OCI-LY3 (cell line): ENCODE measurements around the gene AKAP8L.
"Not testable (repeated sequence)": the region's sequence is repeated elsewhere in the genome, so short reads cannot be mapped to it uniquely, and the experiment has no call there.

Experiments used
- EZH2phosphoT487 ChIP-seq: fragments of 200-600 bp; shearing (Covaris generic); IDR thresholded peaks from 2 replicates; pipeline ENCODE4 v1.6.1; 2018; ENCODE audit warnings: antibody characterized with exemption, mixed run types, low read depth
- TF ChIP-seq, protein P1 (sequence below): fragments of 200-600, 300-600 bp; sonication (generic); IDR thresholded peaks from 2 replicates; pipeline ENCODE4 v1.5.1; 2014; ENCODE audit warnings: antibody characterized with exemption, low read length, low read depth

DNA sequence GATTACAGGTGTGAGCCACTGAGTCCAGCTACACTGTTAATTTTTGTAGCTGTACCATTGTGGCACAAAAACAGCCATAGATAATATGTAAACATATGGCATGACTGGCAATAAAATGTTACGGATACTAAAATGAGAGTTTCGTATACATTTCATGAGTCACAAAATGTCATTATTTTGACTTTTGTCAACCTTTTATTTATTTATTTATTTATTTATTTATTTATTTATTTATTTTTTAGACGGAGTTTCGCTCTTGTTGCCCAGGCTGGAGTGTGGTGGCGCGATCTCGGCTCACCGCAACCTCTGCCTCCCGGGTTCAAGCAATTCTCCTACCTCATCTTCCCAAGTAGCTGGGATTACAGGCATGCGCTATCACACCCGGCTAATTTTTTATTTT lies 77.5 kb downstream of the AKAP8L start:
- TF ChIP-seq, protein P1, sequence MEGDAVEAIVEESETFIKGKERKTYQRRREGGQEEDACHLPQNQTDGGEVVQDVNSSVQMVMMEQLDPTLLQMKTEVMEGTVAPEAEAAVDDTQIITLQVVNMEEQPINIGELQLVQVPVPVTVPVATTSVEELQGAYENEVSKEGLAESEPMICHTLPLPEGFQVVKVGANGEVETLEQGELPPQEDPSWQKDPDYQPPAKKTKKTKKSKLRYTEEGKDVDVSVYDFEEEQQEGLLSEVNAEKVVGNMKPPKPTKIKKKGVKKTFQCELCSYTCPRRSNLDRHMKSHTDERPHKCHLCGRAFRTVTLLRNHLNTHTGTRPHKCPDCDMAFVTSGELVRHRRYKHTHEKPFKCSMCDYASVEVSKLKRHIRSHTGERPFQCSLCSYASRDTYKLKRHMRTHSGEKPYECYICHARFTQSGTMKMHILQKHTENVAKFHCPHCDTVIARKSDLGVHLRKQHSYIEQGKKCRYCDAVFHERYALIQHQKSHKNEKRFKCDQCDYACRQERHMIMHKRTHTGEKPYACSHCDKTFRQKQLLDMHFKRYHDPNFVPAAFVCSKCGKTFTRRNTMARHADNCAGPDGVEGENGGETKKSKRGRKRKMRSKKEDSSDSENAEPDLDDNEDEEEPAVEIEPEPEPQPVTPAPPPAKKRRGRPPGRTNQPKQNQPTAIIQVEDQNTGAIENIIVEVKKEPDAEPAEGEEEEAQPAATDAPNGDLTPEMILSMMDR, result not testable (repeated sequence)
- TF ChIP-seq EZH2phosphoT487, result not testable (repeated sequence)
